Left lobe of liver (tissue), 2 donors: ENCODE results near the gene HILPDA. TPM values are rescaled to one million over a fixed set of nuclear protein-coding genes. Genes with fewer than 3 reads are reported as not detected.
A peak's percentile ranks its signal among the peaks of the same experiment; 100 is the strongest.

ENCODE experiments used
- ATAC-seq: fragments of 200-7000 bp; cut with Tn5 transposase; one replicate; pipeline ENCODE4 v1.9.1; 2020; ENCODE audit warnings: mild to moderate bottlenecking, moderate library complexity
- DNase-seq: peaks from one replicate; pipeline ENCODE4 v3.0.0-alpha.2; 2020; ENCODE audit warnings: low spot score
- total RNA-seq: library from RNA; stranded (reverse); gene quantifications from one replicate; pipeline ENCODE4 v1.2.1, GENCODE V29; 2021
- donor health status: DM: no; HTN: no; CAD: no; lungs with moderate emphysema.
- donor health status: DM: no; HTN: yes; CAD: no.

The HILPDA gene
- 3.8 TPM for total RNA-seq

GRCh38 chr7:128455543-128456254 lies at the start of gene HILPDA:
HILPDA (plus strand) TSS chr7:128455878; CDS start chr7:128457269, 1,391 bp downstream.
- peak; percentile 96 for DNase-seq
- peak; percentile 88 for ATAC-seq

DNA sequence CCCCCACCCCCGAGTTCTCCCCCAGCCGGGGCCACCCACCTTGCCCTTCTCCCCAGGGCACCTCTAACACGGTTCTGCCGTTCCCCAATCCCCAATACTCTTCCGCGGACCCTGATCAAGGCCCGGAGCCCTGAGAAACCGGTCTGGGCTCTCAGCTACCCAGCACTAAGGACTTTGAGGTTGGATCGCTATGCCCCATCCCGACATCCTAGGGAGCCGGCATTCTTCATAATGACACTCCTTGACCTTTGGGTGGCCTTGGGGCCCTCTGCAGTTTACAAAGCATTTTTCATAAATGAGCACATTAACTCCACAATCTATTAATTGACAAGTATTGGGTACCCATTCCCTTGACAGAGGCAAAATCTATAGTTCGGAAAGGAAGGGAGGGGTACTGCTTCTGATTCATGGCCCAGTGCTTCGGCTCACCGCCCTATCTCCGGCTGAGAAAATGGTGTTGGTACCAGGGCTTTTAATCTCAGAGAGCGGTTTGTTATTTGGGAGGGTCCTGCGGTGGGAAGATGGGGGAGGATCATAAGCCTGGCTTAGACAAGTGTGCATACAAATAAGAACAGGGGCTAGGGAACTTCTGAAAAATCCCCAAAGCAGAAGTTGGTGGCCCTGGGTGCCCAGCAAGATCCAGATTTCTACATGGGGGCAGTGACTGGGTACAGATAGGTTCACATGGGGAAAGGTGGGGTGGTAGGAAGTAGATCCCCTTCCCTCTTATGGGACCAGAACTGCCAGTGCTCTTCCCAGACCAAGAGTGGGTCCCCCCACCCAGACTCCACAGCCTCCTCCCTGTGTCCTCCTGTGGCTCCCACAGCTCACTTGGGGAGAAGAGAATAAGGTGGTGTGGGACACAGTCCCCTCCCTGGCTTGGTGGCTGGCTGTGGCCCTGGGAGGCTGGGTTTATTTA lies 49.1 kb upstream of the HILPDA start:
- DNase-seq (no peak), ATAC-seq (no peak)

GRCh38 chr7:128407233-128407589 lies 48.5 kb upstream of the HILPDA start:
- ATAC-seq, result no peak
- no peak for DNase-seq

DNA sequence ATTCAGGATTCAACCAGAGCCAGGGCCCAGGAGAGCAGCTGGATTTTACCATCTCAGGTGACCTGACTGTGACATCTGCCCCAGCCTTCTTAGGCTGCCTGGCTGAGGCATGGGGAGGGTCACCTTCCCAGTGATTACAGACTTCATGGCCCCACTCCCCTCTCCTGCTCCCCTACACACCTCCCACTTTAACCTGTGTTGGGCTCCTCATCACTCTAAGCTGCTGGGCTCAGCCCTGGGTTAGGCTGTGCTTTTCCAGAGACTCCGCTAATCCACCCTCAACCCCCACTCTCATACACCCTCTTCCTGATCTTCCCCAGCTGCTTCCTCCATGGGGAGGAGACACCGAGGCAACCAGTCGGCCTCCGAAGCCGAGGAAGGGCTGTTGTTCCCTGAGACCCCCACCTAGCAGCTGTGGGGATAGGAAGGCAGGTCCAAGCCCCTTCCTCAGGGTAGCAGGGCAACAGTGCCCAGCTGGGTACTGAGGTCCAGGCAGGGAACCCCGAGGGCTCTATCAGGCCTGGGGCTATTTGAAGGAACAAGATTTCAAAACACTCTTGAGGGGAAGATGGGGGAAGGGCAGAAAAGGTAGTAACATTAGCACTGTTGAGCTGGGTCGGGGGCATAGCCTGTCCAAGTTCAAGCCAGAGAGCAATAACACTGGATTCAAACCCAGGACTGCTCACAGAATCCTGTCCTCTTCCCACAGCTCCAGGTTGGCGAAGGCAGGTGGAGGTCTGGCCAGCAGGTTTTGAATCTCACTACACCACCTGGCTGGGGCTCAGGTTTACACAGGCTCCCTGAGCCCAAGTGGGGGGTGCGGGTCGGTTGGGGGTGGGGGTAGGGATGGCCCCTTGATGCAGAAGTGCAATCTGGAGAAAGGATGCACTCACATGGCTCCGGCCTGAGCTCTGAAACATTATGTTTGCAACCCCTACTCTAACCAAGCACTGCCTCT lies 47.6 kb upstream of the HILPDA start:
- ATAC-seq (no peak), DNase-seq (no peak)

DNA sequence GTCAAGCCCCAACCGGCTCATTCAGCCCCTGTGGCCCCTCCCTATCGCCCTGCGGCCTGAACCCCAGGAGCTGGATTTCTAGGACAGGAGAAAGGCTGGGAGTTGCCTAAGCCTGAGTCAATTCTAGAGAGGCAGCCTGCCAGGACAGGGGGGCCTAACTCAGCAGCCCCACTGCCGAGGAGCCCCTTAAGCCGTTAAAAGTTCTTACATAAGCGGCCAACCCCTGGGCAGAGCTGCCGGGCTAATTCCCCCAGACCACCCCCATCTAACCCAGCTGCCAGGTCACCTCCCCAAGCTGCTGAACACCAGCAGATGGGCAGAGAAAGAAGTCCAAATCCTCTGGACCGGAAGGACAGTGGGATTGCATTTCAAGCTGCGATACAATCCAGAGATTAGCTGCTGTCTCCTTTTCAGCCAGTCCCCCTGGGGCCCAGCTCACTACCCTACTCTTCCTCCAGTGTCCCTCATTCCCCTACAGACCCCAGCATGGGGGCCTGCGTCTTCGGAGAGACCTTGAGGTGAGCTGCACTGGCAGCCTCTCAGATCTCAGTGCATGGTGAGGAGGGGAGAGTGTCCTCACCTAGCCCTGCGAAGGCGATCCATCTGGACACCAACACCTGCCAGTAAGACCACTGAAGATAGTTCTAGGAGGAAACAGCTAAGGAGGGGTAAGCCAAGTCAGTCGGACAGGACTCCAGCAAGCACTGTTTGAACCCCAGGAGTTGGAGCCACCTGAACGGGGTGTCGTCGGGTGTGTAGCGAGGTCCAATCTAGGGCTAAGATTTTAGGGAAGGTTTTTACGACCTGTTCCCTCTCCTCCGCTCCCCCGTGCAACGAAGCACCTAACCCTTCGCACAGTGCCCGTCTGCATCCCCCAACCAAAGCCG lies 46.7 kb upstream of the HILPDA start:
- no peak for DNase-seq
- ATAC-seq, result no peak

DNA sequence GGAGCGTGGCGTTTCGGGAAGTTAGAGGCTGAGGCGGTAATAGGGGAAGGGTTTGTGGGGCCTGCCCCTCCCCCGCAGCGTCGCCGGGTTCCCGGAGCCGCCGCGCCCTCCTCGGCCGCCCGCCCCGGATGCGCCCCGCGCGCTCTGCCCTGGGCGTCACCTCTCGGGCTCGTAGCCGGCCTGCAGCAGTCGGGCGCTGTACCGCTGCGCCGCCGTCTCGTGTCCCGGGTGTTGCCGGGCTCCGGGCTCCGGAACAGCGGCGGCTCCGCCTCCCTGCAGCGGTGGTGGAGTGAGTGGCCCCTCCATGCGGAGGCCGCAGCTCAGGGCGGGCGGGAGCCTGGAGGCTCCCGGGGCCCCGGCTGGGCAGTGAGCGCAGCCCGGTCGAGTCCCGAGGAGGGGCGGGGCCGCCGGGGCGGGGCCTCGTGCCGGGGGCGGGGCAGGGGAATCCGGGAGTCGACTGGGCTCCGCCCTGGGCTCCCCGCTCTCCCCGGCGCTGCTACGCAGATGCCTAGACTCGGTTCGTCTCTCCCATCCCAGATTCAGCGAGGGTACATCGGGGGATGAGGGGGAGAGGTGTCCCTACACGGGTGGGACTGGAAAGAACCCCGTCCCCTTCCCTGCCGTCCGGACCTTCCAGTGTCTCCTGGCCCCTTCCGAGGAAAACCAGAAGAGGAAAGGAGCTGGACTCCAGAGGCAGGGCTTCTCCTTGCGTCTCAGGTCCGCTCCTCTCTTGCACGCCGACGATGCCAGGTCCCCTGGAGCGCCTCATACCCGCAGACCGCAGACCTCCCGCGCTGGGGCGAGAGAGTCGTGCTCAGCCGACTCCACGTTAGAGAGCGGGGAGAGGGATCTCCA lies 45.9 kb upstream of the HILPDA start, which contains the start of gene IMPDH1:
Gene IMPDH1, minus strand, starts transcription at position 387 of the 855 bp plus-strand sequence. Its CDS starts 81 bp downstream, at position 306.
- peak; percentile 95 for ATAC-seq
- peak; percentile 87 for DNase-seq

DNA sequence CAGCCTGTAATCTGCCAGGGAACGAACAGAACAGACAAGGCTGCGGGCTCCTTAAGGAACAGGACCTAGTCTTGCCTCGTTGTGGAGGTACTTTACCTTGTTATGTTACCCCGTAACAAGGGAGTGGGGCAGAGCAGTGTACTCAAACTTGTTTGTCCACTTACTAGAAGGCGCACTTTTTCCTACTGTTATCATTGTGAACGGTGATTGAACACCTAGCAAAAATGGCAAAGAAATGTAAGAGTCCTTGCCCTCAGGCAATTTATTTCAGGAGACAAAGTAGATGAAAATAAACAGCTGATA lies 45.3 kb upstream of the HILPDA start:
- no peak for ATAC-seq
- DNase-seq, result no peak

- DNase-seq (no peak), ATAC-seq (no peak)
Observed at GRCh38 chr7:128415217-128415785, 40.4 kb upstream of the HILPDA start.

- no peak for DNase-seq
- no peak for ATAC-seq
Observed at GRCh38 chr7:128417071-128417470, 38.6 kb upstream of the HILPDA start.

GRCh38 chr7:128419257-128419656 lies 36.4 kb upstream of the HILPDA start:
- no peak for ATAC-seq
- DNase-seq, result no peak

DNA sequence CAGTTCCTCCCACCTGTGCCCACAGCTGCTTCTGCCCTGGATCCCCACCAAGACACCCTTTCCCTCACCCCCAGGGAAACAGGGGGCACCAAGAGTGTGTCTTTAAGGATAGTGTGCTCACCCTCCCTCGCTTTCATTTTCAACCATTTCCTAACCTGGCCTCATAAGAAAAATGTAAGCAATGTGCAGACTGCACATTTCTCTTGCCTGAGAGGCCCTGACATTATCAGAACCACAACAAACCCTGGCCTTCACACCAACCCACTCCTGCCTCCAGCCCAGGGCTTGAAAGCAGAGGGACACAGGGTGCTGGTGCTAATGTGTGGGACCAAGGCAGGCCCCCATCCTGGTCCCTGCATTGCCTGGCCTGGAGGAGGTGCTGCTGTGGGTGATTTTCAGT lies 34.9 kb upstream of the HILPDA start:
- DNase-seq, result no peak
- no peak for ATAC-seq

DNA sequence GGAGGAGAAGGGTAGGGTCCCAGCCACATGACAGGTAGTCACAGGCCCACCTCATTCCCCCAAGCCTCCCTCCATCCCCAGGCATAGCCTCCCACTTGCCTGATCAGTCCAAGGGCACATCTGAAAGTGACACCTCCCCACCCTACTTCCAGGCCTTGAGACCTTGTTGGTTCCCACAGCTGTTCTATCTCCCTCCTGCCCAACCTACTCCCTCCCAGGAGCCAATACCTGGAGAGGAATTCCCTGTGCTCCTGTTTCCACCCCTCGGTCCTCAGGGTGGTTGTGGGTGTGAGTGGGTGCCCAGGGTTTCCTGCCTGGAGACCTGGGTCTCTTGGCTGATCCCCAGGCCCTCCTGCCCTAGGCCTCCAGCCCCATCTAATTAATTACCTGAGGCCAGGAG lies 34.3 kb upstream of the HILPDA start:
- DNase-seq (no peak), ATAC-seq (no peak)

DNA sequence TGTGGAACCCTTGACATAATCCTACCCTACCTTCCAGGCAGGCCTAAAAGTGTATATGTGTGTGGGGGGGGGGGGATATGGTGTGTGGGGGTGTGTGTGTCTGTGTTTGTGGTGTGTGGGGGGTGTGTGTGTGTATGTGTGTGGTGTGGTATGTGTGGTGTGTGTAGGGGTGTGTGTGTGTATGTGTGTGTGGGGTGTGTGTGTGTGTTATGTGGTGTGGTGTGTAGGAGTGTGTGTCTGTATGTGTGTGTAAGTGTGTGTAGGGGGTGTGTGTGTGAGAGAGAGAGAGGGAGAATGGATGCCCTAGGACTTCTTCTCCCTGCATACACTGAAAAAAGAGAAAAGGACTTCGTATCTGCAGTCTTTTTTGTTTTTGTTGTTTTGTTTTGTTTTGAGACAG lies 33.6 kb upstream of the HILPDA start:
- ATAC-seq (no peak), DNase-seq (no peak)

GRCh38 chr7:128422842-128423241 lies 32.8 kb upstream of the HILPDA start:
- ATAC-seq (peak; percentile 28), DNase-seq (no peak)

DNA sequence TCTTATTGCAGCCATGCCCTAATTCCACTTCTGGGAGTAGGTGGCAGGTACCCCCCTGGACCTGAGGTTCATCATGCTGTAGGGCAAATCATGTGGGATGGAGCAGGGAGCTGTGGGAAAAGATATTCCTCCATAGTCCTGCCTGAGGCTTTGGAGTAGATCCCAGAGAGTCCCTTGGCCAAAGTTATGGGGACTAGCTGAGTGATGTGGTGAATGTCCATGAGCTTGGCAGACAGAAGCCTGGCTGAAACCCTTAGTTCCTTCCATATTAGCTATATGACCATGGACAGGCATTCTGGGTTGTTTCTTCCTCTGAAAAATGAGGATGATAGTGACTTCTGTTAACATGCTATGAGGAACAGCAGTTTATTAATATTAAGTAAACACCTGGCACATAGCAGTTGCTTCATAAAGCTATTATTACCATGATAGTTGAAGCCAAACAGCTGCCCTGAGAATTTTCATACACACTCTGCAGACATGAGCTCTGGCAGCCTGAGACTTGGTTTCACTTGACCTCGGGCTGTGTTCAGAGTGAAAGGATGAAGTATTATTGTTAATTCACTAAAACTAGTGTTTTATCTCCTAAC lies 30.9 kb upstream of the HILPDA start:
- DNase-seq (no peak), ATAC-seq (no peak)

GRCh38 chr7:128425850-128426249 lies 29.8 kb upstream of the HILPDA start:
- DNase-seq (peak; percentile 63), ATAC-seq (peak; percentile 74)

GRCh38 chr7:128427289-128427891 lies 28.3 kb upstream of the HILPDA start:
- peak; percentile 80 for ATAC-seq
- no peak for DNase-seq

DNA sequence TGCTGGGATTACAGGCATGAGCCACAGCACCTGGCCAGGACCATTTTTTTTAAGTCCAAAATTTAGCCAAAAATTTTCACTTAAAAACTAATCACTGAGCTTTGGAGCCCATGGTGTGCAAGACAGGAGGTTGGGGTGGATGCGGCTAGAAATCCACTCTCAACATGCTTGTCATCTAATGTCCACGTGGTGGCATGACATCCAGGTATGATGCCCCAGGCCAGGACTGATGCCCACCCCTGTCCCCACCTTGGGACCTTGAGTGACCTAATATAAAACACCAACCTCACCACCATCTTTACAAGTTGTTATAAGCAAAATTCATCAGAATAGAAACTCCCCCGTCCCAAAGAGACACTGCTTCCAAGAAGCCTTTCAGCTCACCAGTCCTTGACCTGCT lies 25.5 kb upstream of the HILPDA start:
- no peak for DNase-seq
- no peak for ATAC-seq
